GM19328 (cell line): ENCODE results near the gene GOLGA1.
"Not testable (repeated sequence)": the region's sequence is repeated elsewhere in the genome, so short reads cannot be mapped to it uniquely, and the experiment has no call there.

ENCODE experiments used
- ATAC-seq: cut with Tn5 transposase; IDR thresholded peaks from one replicate; pipeline ENCODE4 v1.9.1; 2021; ENCODE audit warnings: mild to moderate bottlenecking, moderate library complexity; ENCODE audit not compliant: unreplicated experiment

GOLGA1 gene

DNA sequence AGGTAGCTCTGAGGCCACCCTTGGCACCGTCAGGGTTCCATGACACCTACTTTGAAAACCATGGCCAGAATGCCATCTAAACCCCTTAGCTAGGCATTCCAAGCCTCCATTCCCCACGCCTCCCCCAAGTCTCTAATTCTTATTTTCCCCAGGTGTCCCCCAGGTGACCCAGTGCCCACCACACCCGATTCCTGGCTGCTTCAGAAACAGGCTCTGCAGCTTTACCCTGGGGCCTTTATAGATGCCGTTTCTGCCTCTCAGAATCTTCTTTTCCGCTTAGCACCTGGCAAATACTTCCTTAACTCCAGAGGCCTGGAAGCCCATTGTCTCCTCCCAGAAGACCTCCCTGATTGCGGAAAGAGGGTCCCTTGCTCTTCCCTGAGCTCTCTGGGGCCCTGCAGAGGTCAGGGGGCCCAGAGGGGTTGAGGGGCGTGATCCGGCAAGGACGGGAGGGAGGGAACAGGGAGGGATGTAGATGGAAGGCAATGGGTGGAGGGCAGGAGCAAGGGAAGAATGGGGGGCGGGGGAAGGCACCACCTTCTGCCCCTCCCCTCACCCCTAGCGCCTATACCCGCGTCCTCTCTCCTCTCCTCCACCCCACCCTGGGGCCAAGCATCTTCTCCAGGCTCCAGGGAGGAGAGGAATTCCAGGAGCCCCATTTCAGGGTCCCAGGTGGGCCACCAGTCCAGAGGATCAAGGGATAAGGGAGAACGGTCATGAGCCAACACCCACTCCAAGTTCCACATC, 99.6 kb downstream of the GOLGA1 start:
- no peak for ATAC-seq

- ATAC-seq: no peak
Observed at GRCh38 chr9:124840300-124840833, 100.5 kb downstream of the GOLGA1 start.

DNA sequence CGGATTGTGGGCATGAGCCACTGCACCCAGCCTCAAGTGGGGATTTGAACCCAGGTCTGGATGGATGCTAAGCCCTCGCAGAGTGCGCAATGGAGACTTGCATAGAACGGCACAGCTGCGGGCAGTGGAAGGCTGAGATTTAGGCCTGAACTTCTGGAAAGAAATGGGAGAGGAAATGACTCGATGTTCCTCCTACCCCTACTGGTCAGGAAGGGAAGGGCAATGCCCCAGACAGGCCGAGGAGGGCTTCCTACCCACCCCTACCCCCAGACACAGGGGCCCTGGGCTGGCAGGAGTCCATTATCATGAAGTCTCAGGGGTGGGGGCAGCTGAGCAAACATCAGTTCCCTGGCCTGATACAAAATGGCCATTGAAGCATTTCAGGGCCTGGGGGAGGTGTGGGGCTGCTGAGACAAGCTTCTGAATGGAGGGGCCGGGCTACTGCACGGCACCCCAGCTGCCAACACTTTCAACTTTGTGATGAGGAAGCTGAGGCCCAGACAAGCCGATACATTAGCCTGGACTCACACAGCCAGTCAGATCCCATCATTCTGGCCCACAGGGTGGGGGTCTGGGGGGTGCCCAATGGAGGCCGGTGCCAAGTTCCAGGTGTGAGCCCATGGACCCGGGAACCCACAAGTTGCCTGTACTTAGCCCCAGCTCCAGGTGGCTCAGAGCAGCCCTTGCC, 101.1 kb downstream of the GOLGA1 start:
- ATAC-seq: no peak

DNA sequence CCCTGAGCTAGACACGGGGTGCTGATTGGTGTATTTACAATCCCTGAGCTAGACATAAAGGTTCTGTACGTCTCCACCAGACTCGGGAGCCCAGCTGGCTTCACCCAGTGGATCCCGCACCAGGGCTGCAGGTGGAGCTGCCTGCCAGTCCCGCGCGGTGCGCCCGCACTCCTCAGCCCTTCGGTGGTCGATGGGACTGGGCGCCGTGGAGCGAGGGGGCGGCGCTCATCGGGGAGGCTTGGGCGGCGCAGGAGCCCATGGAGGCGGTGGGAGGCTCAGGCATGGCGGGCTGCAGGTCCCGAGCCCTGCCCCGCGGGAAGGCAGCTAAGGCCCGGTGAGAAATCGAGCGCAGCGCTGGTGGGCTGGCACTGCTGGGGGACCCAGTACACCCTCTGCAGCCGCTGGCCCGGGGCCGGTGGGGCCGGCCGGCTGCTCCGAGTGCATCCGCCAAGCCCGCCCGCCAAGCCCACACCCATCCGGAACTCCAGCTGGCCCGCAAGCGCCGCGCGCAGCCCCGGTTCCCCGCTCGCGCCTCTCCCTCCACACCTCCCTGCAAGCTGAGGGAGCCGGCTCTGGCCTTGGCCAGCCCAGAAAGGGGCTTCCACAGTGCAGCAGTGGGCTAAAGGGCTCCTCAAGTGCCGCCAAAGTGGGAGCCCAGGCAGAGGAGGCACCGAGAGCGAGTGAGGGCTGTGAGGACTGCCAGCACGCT, 102.2 kb downstream of the GOLGA1 start:
- not testable (repeated sequence) for ATAC-seq

DNA sequence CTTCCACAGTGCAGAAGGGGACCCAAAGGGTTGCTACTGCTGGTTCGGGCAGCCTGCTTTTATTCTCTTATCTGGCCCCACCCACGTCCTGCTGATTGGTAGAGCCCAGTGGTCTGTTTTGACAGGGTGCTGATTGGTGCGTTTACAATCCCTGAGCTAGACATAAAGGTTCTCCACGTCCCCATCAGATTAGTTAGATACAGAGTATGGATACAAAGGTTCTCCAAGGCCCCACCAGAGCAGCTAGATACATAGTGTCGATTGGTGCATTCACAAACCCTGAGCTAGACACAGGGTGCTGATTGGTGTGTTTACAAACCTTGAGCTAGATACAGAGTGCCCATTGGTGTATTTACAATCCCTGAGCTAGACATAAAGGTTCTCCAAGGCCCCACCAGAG, 102.8 kb downstream of the GOLGA1 start:
- not testable (repeated sequence) for ATAC-seq

- no peak for ATAC-seq
Observed at GRCh38 chr9:124835026-124835557, 105.8 kb downstream of the GOLGA1 start.

GRCh38 chr9:124834591-124834990, 106.3 kb downstream of the GOLGA1 start:
- ATAC-seq: no peak

- no peak for ATAC-seq
Observed at GRCh38 chr9:124831642-124832364, 109.1 kb downstream of the GOLGA1 start.

- no peak for ATAC-seq
Observed at GRCh38 chr9:124830593-124830992, 110.3 kb downstream of the GOLGA1 start.

GRCh38 chr9:124829334-124829669, 111.6 kb downstream of the GOLGA1 start:
- ATAC-seq: no peak

- ATAC-seq: no peak
Observed at GRCh38 chr9:124828489-124829333, 112.2 kb downstream of the GOLGA1 start.
